ENCODE measurements around the gene COX6B2.

GRCh38 chr19:55319785-55320184, 34.7 kb downstream of the COX6B2 start:
- TF ChIP-seq GATA3 (IDR thresholded peaks at IDR 0.05; ENCODE audit: low read depth, low read length) (no peak), GATA2 (IDR thresholded peaks at IDR 0.05; ENCODE audit: low read depth, low read length) (no peak)

Measured in SH-SY5Y (cell line).